SK-N-SH treated with all-trans-retinoic acid at 6 μM for 48 hours (cell line): ENCODE measurements around the gene OSR1.

Experiments used
- ATAC-seq: fragments of 200-7000 bp; cut with Tn5 transposase; 3 replicates; pipeline ENCODE4 v1.9.1; 2020; ENCODE audit warnings: mild to moderate bottlenecking, moderate library complexity
- ARNTL ChIP-seq: fragments of 450-650 bp; formaldehyde crosslinking; IDR thresholded peaks from 2 replicates; pipeline ENCODE4 v1.5.0; 2020; ENCODE audit warnings: low read depth, mild to moderate bottlenecking, moderate library complexity, borderline replicate concordance
- BACH2 ChIP-seq: fragments of 250-450 bp; sonication (Bioruptor Pico); IDR thresholded peaks from 2 replicates; pipeline ENCODE4 v1.9.0; 2021; ENCODE audit warnings: mild to moderate bottlenecking, borderline replicate concordance
- CSDC2 ChIP-seq: fragments of 250-450 bp; sonication (Bioruptor Pico); IDR thresholded peaks from 2 replicates; pipeline ENCODE4 v1.5.0; 2020; ENCODE audit warnings: mild to moderate bottlenecking, moderate library complexity
- ESRRG ChIP-seq: fragments of 250-450 bp; sonication (Bioruptor Pico); IDR thresholded peaks from 2 replicates; pipeline ENCODE4 v1.6.1; 2021; ENCODE audit warnings: mild to moderate bottlenecking
- GLIS3 ChIP-seq: fragments of 250-450 bp; sonication (Bioruptor Pico); IDR thresholded peaks from 2 replicates; pipeline ENCODE4 v1.5.0; 2020; ENCODE audit warnings: mild to moderate bottlenecking, moderate library complexity
- ISL1 ChIP-seq: fragments of 250-450 bp; sonication (Bioruptor Pico); IDR thresholded peaks from 2 replicates; pipeline ENCODE4 v2.1.2; 2022; ENCODE audit warnings: mild to moderate bottlenecking, moderate library complexity
- OSR1 ChIP-seq: fragments of 250-450 bp; sonication (Bioruptor Pico); IDR thresholded peaks from 2 replicates; pipeline ENCODE4 v1.8.0; 2022; ENCODE audit warnings: moderate library complexity, mild to moderate bottlenecking, inconsistent platforms
- PPARA ChIP-seq: fragments of 250-450 bp; sonication (Bioruptor Pico); IDR thresholded peaks from 2 replicates; pipeline ENCODE4 v1.5.0; 2020; ENCODE audit warnings: mild to moderate bottlenecking, borderline replicate concordance
- RARB ChIP-seq: fragments of 250-450 bp; sonication (Bioruptor Pico); IDR thresholded peaks from 2 replicates; pipeline ENCODE4 v1.8.0; 2021; ENCODE audit warnings: mild to moderate bottlenecking, moderate library complexity
- SNAI2 ChIP-seq: fragments of 250-450 bp; sonication (Bioruptor Pico); IDR thresholded peaks from 2 replicates; pipeline ENCODE4 v1.5.0; 2020; ENCODE audit warnings: mild to moderate bottlenecking, moderate library complexity
- TOX ChIP-seq: fragments of 250-450 bp; sonication (Bioruptor Pico); IDR thresholded peaks from 2 replicates; pipeline ENCODE4 v1.8.0; 2021; ENCODE audit warnings: mild to moderate bottlenecking, moderate library complexity, borderline replicate concordance
- ZC3H10 ChIP-seq: fragments of 250-450 bp; sonication (Bioruptor Pico); IDR thresholded peaks from 2 replicates; pipeline ENCODE4 v1.5.1; 2021; ENCODE audit warnings: mild to moderate bottlenecking, moderate library complexity
- ZFP3 ChIP-seq: fragments of 250-450 bp; sonication (Bioruptor Pico); IDR thresholded peaks from 2 replicates; pipeline ENCODE4 v1.5.0; 2020; ENCODE audit warnings: mild to moderate bottlenecking, moderate library complexity
- ZFP30 ChIP-seq: fragments of 450-650 bp; formaldehyde crosslinking; IDR thresholded peaks from 2 replicates; pipeline ENCODE4 v1.5.0; 2022; ENCODE audit warnings: mild to moderate bottlenecking, moderate library complexity
- ZNF565 ChIP-seq: fragments of 450-650 bp; formaldehyde crosslinking; conservative IDR thresholded peaks from 2 replicates; pipeline ENCODE4 v1.5.0; 2020; ENCODE audit warnings: low read depth, mild to moderate bottlenecking, moderate library complexity
- ZNF70 ChIP-seq: fragments of 450-650 bp; formaldehyde crosslinking; IDR thresholded peaks from 2 replicates; pipeline ENCODE4 v1.5.0; 2020; ENCODE audit warnings: mild to moderate bottlenecking, moderate library complexity
- ZNF8 ChIP-seq: fragments of 450-650 bp; formaldehyde crosslinking; IDR thresholded peaks from 2 replicates; pipeline ENCODE4 v1.5.0; 2020; ENCODE audit warnings: mild to moderate bottlenecking, moderate library complexity
- TF ChIP-seq, protein P1 (sequence below): fragments of 250-450 bp; sonication (Bioruptor Pico); IDR thresholded peaks from 2 replicates; pipeline ENCODE4 v1.5.1; 2021; ENCODE audit warnings: mild to moderate bottlenecking, moderate library complexity
- TF ChIP-seq, protein P2 (sequence below): fragments of 250-450 bp; sonication (Bioruptor Pico); IDR thresholded peaks from 2 replicates; pipeline ENCODE4 v1.8.0; 2021; ENCODE audit warnings: low read depth, mild to moderate bottlenecking, moderate library complexity, borderline replicate concordance
- TF ChIP-seq, protein P3 (sequence below): fragments of 250-450 bp; sonication (Bioruptor Pico); IDR thresholded peaks from 2 replicates; pipeline ENCODE4 v1.5.1; 2020; ENCODE audit warnings: low read depth, mild to moderate bottlenecking, moderate library complexity
- TF ChIP-seq, protein P4 (sequence below): fragments of 250-450 bp; sonication (Bioruptor Pico); IDR thresholded peaks from 2 replicates; pipeline ENCODE4 v1.8.0; 2020; ENCODE audit warnings: mild to moderate bottlenecking, moderate library complexity, borderline replicate concordance
- TF ChIP-seq, protein P5 (sequence below): fragments of 250-450 bp; sonication (Bioruptor Pico); IDR thresholded peaks from 2 replicates; pipeline ENCODE4 v1.5.0; 2020; ENCODE audit warnings: mild to moderate bottlenecking, moderate library complexity

The OSR1 gene

DNA sequence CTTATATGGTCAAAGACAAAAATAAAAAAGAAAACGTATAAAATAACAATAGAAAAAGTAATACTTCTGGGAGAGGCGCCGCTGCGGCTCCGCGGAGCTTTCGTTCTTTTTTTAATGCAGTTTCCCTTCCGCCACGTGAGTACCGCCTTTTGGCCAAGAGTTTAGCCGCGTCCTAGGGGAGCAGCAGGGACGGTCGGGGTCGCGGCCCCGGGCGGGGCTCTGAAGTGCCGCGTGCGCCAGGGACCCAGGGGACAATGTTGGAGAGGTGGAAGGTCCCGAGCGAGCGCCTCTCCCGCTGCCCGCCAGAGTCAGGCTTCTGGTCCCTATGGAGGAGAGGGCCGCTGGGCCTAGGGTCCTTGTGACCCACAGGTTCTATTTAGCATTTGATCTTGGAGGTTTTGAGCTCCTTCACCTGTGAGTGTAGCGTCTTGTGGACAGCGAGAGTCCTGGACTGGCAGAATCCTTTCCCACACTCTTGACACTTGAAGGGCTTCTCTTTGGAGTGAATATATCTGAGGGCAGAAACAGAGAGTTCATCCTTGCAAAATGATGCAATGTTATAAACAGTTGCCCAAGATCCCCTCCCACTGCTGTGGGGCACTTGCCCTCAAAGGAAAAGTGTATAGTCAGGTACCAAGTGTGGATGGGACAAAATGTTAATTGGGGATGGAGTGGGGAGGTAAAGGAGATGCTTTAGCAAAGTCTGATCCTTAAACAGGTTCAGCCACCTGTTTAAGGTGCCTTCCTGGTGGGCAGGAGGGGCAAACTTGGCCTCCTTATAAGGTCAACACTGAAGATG, 6.3 kb downstream of the OSR1 start:
- TF ChIP-seq ZC3H10 (CRISPR knock-in tag): no peak
- no peak for TF ChIP-seq ZFP3 (CRISPR knock-in tag)
- TF ChIP-seq ISL1: no peak
- TF ChIP-seq ESRRG (CRISPR knock-in tag): no peak
- no peak for TF ChIP-seq TOX (CRISPR knock-in tag)
- no peak for TF ChIP-seq ARNTL (CRISPR knock-in tag)
- TF ChIP-seq ZNF70: no peak
- TF ChIP-seq ZFP30 (CRISPR knock-in tag): no peak
- TF ChIP-seq SNAI2 (CRISPR knock-in tag): no peak
- TF ChIP-seq, all 23 proteins: peak for 0
- no peak for ATAC-seq

DNA sequence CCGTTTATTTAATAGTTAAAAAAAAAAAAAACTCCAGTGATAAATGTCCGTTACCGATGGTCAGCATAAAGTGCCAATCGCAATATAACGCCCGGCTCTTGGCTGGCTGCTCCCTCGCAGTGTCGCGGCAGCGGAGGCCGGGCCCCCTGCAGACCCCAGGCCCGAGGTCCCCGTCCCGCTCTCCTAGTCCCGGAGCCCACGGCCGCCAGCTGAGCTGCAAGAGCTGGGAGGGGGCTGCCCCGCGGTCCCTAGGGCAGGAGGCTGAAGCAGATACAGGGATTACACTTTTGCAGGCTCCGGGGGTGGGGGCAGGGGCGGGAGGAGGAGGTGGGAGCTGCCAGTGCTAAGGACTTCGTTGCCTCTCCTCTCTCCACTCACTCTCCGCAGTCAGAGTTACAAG, 6.9 kb downstream of the OSR1 start:
- no peak for TF ChIP-seq ZNF565
- no peak for TF ChIP-seq CSDC2 (CRISPR knock-in tag)
- no peak for TF ChIP-seq OSR1 (CRISPR knock-in tag)
- TF ChIP-seq, protein P1, sequence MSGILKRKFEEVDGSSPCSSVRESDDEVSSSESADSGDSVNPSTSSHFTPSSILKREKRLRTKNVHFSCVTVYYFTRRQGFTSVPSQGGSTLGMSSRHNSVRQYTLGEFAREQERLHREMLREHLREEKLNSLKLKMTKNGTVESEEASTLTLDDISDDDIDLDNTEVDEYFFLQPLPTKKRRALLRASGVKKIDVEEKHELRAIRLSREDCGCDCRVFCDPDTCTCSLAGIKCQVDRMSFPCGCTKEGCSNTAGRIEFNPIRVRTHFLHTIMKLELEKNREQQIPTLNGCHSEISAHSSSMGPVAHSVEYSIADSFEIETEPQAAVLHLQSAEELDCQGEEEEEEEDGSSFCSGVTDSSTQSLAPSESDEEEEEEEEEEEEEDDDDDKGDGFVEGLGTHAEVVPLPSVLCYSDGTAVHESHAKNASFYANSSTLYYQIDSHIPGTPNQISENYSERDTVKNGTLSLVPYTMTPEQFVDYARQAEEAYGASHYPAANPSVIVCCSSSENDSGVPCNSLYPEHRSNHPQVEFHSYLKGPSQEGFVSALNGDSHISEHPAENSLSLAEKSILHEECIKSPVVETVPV: no peak
- ATAC-seq: no peak

DNA sequence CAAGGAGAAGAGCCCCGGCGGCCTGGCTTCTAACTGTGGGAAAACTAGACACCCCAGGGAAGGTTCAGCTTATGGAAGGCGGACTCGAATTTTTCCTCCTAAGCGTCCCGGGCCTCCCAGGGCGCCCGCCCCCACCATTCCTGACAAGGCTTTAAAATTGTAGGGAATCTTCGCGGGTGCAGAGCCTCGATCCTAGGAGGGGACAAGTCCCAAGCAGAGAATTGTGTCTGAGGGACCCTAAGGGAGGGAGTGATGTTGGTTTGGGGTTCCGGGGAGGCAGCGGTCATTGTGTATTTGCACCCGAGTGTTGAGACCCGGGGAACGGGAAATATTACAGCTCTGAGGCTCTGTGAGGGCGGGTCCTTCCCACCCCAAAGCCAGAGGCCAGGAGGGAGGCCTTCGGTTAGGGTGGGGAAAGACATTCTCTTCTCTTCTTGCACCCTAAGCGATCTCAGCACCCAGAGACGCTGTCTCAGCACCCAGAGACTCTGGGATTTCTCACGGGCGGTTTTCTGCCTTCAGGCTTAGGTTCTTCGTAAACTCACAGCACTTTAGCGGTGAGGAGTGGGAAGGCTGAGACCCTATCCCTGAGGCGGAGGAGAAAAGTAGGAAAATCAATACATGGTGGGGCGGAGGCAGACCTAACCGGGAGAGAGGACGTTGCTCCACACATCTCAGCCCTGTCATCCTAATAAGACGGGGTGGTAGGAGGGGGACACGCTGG, 7.6 kb downstream of the OSR1 start:
- ATAC-seq: no peak
- TF ChIP-seq ZFP30 (CRISPR knock-in tag) (no peak), ZNF70 (no peak), PPARA (CRISPR knock-in tag) (no peak), OSR1 (CRISPR knock-in tag) (no peak), RARB (CRISPR knock-in tag) (no peak), GLIS3 (CRISPR knock-in tag) (no peak), ZFP3 (CRISPR knock-in tag) (no peak), CSDC2 (CRISPR knock-in tag) (no peak), ZNF8 (CRISPR knock-in tag) (no peak), ISL1 (no peak), BACH2 (CRISPR knock-in tag) (no peak), ZC3H10 (CRISPR knock-in tag) (no peak)
- TF ChIP-seq, protein P1: no peak
- TF ChIP-seq, protein P2, sequence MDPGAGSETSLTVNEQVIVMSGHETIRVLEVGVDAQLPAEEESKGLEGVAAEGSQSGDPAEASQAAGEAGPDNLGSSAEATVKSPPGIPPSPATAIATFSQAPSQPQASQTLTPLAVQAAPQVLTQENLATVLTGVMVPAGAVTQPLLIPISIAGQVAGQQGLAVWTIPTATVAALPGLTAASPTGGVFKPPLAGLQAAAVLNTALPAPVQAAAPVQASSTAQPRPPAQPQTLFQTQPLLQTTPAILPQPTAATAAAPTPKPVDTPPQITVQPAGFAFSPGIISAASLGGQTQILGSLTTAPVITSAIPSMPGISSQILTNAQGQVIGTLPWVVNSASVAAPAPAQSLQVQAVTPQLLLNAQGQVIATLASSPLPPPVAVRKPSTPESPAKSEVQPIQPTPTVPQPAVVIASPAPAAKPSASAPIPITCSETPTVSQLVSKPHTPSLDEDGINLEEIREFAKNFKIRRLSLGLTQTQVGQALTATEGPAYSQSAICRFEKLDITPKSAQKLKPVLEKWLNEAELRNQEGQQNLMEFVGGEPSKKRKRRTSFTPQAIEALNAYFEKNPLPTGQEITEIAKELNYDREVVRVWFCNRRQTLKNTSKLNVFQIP (CRISPR knock-in tag): no peak

DNA sequence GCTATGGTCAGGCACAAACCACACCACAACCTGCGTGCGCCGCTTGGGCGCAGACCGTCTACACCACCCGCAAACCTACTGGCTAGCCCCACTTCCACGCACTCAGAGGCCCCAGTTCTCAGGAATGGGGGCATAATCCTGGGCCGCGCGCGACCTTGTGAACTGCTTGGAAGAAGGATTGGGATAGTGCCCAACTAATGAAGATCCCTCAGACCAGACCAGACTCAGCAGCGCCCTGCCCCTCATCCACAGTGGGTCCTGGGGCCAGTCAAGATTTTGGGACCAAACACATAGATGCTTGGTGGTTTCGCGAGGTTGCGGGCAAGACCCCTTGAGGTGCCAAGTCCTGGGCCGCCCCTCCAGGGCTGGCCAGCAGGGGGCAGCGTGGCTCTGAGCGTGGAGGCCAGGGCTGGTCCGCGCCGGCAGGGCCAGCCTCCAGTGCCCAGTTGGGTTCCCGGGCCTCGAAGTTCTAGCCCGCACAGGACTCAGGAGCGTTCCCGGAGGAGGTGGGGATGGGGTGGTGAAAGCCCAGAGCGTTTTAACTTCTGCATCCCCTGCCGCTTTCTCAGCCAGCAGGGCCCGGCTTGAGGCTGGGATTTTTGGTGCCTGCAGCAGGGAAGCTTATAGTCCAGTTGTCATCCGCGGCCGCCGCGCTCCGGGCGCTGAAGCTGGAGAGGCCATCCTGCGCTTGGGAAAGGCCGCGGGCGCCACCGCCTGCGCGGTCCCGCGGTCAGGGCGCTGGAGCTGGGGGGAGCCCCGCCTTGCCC, 8.3 kb downstream of the OSR1 start:
- ATAC-seq: peak; percentile 3; the same call in 1 of the 3 replicates
- no peak for TF ChIP-seq ESRRG (CRISPR knock-in tag)
- no peak for TF ChIP-seq ZNF8 (CRISPR knock-in tag)
- TF ChIP-seq, protein P3, sequence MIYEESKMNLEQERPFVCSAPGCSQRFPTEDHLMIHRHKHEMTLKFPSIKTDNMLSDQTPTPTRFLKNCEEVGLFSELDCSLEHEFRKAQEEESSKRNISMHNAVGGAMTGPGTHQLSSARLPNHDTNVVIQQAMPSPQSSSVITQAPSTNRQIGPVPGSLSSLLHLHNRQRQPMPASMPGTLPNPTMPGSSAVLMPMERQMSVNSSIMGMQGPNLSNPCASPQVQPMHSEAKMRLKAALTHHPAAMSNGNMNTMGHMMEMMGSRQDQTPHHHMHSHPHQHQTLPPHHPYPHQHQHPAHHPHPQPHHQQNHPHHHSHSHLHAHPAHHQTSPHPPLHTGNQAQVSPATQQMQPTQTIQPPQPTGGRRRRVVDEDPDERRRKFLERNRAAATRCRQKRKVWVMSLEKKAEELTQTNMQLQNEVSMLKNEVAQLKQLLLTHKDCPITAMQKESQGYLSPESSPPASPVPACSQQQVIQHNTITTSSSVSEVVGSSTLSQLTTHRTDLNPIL (CRISPR knock-in tag): no peak
- TF ChIP-seq ZNF70: no peak
- TF ChIP-seq, protein P4, sequence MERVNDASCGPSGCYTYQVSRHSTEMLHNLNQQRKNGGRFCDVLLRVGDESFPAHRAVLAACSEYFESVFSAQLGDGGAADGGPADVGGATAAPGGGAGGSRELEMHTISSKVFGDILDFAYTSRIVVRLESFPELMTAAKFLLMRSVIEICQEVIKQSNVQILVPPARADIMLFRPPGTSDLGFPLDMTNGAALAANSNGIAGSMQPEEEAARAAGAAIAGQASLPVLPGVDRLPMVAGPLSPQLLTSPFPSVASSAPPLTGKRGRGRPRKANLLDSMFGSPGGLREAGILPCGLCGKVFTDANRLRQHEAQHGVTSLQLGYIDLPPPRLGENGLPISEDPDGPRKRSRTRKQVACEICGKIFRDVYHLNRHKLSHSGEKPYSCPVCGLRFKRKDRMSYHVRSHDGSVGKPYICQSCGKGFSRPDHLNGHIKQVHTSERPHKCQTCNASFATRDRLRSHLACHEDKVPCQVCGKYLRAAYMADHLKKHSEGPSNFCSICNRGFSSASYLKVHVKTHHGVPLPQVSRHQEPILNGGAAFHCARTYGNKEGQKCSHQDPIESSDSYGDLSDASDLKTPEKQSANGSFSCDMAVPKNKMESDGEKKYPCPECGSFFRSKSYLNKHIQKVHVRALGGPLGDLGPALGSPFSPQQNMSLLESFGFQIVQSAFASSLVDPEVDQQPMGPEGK (CRISPR knock-in tag): no peak; the same call in 1 of the 2 replicates
- no peak for TF ChIP-seq SNAI2 (CRISPR knock-in tag)
- no peak for TF ChIP-seq GLIS3 (CRISPR knock-in tag)
- TF ChIP-seq, protein P5, sequence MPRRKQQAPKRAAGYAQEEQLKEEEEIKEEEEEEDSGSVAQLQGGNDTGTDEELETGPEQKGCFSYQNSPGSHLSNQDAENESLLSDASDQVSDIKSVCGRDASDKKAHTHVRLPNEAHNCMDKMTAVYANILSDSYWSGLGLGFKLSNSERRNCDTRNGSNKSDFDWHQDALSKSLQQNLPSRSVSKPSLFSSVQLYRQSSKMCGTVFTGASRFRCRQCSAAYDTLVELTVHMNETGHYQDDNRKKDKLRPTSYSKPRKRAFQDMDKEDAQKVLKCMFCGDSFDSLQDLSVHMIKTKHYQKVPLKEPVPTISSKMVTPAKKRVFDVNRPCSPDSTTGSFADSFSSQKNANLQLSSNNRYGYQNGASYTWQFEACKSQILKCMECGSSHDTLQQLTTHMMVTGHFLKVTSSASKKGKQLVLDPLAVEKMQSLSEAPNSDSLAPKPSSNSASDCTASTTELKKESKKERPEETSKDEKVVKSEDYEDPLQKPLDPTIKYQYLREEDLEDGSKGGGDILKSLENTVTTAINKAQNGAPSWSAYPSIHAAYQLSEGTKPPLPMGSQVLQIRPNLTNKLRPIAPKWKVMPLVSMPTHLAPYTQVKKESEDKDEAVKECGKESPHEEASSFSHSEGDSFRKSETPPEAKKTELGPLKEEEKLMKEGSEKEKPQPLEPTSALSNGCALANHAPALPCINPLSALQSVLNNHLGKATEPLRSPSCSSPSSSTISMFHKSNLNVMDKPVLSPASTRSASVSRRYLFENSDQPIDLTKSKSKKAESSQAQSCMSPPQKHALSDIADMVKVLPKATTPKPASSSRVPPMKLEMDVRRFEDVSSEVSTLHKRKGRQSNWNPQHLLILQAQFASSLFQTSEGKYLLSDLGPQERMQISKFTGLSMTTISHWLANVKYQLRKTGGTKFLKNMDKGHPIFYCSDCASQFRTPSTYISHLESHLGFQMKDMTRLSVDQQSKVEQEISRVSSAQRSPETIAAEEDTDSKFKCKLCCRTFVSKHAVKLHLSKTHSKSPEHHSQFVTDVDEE (CRISPR knock-in tag): no peak
- no peak for TF ChIP-seq PPARA (CRISPR knock-in tag)
- no peak for TF ChIP-seq ZFP30 (CRISPR knock-in tag)
- TF ChIP-seq ISL1: no peak
- no peak for TF ChIP-seq BACH2 (CRISPR knock-in tag)
- no peak for TF ChIP-seq ZC3H10 (CRISPR knock-in tag)
